Measurements from ENCODE around the gene TIGD3.
A peak's percentile ranks its signal among the peaks of the same experiment; 100 is the strongest.

TIGD3 gene

GRCh38 chr11:65373839-65374580, 19.5 kb downstream of the TIGD3 start:
- DNase-seq: no peak

GRCh38 chr11:65375012-65375411, 20.5 kb downstream of the TIGD3 start:
- DNase-seq: no peak

- no peak for DNase-seq
These were observed 21.7 kb downstream of the TIGD3 start for GRCh38 chr11:65376138-65376713.

GRCh38 chr11:65377036-65377435, 22.5 kb downstream of the TIGD3 start:
- no peak for DNase-seq

DNA sequence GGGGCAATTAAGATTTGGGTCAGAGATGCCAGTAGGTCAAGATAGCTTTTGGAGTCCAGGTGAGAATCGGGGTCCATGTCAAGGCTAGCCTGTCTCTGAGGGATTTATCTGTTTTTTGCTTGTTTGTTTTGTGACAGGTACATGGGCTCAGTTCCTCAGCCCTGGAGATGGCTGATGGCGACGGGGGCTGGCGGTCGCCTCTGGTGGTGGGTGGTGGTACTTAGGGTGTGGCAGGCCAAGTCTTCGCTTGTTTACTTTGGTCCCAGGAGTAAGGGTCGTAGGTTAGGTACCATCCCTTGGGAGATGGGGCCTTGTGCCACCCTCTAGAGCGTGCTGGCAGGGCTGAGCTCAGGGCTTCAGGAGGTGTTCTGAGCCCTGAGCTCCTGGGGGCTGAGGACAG, 23.2 kb downstream of the TIGD3 start:
- no peak for DNase-seq

- DNase-seq: no peak
These were observed 23.8 kb downstream of the TIGD3 start for GRCh38 chr11:65378208-65378927.

- no peak for DNase-seq
These were observed 24.5 kb downstream of the TIGD3 start for GRCh38 chr11:65378928-65379638.

GRCh38 chr11:65379698-65380459, 25.3 kb downstream of the TIGD3 start:
- DNase-seq: no peak

DNA sequence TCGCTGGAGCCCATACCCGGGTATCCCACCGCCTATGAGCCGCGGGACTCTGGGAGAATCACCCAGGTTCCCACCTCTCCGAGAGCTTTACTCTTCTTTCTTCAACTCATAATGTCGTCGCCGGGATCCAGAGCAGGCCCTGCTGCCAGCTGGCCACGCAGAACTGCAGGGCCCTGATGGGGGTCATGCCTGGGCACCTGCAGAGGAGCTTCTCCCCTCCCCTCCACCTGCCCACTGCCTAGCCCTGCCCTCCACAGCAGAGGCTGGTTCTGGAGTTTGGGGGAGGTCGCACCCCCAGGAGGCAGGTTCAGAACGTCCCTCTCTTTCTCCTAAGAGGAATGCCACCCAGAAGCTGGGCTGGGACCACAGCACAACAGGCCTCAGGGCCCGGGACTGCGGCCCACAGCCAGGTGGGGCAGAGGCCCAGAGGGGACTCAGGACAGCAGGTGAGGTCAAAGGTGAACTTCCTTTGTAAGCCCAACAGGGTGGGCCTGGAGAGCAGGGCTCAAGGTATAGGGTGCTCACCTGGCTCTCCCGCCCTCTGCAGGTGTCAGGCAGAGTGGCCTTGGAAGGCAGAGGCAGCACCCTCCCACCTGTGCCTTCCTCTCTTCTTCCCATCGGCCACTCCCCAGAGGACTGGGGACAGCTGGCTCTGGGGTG, 26.0 kb downstream of the TIGD3 start:
- DNase-seq: no peak

DNA sequence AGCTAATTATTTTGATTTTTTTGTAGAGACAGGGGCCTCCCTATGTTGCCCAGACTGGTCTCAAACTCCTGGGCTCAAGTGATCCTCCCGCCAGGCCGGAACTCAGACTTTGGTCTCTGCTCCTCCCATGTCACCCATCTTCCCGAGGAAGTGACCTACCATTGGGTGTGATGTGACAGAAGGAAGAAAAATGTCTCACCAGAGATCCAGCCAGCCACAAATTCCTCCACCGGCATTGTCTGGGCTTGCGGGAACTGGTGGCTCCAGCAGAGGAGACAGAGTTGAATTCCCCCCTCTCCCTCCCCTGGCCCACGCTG, 27.1 kb downstream of the TIGD3 start:
- DNase-seq: no peak

- peak; percentile 91 for DNase-seq
These were observed 27.7 kb downstream of the TIGD3 start, which contains the start of gene SLC25A45 for GRCh38 chr11:65382033-65382803. SLC25A45 (minus strand) TSS chr11:65382646; CDS start chr11:65381951, 695 bp downstream.

GRCh38 chr11:65382804-65383368, 28.3 kb downstream of the TIGD3 start:
- no peak for DNase-seq

GRCh38 chr11:65383778-65384177, 29.2 kb downstream of the TIGD3 start:
- DNase-seq: no peak

GRCh38 chr11:65384301-65384889, 29.8 kb downstream of the TIGD3 start:
- DNase-seq: no peak

GRCh38 chr11:65386307-65387140, 32.0 kb downstream of the TIGD3 start, which contains the start of gene FRMD8:
FRMD8 (plus strand) TSS chr11:65386637; CDS start chr11:65387037, 400 bp downstream.
- peak; percentile 85 for DNase-seq

- no peak for DNase-seq
These were observed 34.2 kb downstream of the TIGD3 start for GRCh38 chr11:65388731-65389130.

DNA sequence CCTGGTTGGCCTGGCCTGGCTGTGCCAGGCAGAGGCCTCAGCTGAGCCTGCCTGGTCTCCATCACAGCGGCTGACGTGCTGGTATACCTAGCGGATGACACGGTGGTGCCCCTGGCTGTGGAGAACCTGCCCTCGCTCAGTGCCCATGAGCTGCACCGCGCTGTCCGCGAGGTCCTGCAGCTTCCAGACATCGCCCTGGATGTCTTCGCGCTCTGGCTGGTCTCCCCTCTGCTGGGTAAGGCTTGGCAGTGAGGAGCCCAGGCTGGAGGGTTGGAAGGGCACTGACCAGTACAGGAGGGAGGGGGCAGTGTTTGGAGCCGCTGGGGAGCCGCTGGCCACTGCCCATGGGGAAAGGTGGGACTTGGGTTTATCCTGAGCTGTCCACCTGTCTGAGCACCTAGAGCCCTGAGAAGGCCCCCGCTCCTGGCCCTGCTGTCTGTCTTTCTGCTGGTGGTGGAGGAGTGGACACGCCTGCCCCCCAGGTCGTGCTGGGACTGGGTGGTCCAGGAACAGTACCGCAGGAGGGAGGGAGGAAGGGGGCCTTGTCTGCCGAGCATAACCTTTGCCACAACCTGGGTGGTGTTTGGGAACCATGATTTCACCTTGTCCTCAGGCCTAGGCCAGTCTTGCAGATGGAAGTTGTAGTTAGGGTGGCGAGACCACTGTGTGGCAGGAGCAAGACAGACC, 34.9 kb downstream of the TIGD3 start:
- DNase-seq: no peak

- DNase-seq: no peak
These were observed 35.8 kb downstream of the TIGD3 start for GRCh38 chr11:65390099-65390941.
